GM23248 (cell line): ENCODE data around the gene UST. TPM values are rescaled to one million over a fixed set of nuclear protein-coding genes. Genes with fewer than 3 reads are reported as not detected.
A peak's percentile ranks its signal among the peaks of the same experiment; 100 is the strongest.
"Not testable (repeated sequence)": the region's sequence is repeated elsewhere in the genome, so short reads cannot be mapped to it uniquely, and the experiment has no call there.

Experiments
- DNase-seq: peaks from one replicate; pipeline ENCODE4 v3.0.0-alpha.2; 2015
- H2AFZ ChIP-seq: fragments of 200-600 bp; sonication (generic); 2 replicates; pipeline ENCODE4 v1.6.1; 2016; ENCODE audit warnings: antibody characterized with exemption
- H3F3A ChIP-seq: fragments of 200-600 bp; sonication (generic); 2 replicates; pipeline ENCODE4 v1.6.1; 2016; ENCODE audit warnings: mild to moderate bottlenecking, antibody characterized with exemption, mixed run types; ENCODE audit not compliant: insufficient read depth
- H3K27ac ChIP-seq: fragments of 200-600 bp; sonication (generic); 2 replicates; pipeline ENCODE4 v1.5.1; 2016; ENCODE audit warnings: mild to moderate bottlenecking
- H3K27me3 ChIP-seq: fragments of 200-600 bp; sonication (generic); replicated peaks from 2 replicates; pipeline ENCODE4 v1.6.1; 2016; ENCODE audit warnings: mild to moderate bottlenecking; ENCODE audit not compliant: insufficient read depth
- H3K36me3 ChIP-seq: fragments of 200-600 bp; sonication (generic); 2 replicates; pipeline ENCODE4 v1.6.1; 2016; ENCODE audit warnings: low read depth, mild to moderate bottlenecking
- H3K4me1 ChIP-seq: fragments of 200-600 bp; sonication (generic); 2 replicates; pipeline ENCODE4 v1.6.1; 2016; ENCODE audit warnings: mild to moderate bottlenecking; ENCODE audit not compliant: insufficient read depth
- H3K4me2 ChIP-seq: fragments of 200-600 bp; sonication (generic); one replicate; pipeline ENCODE4 v1.6.1; 2016; ENCODE audit warnings: mild to moderate bottlenecking; ENCODE audit not compliant: unreplicated experiment
- H3K4me3 ChIP-seq: fragments of 200-600 bp; sonication (generic); 2 replicates; pipeline ENCODE4 v1.5.1; 2016; ENCODE audit warnings: mild to moderate bottlenecking
- H3K79me2 ChIP-seq: fragments of 200-600 bp; sonication (generic); 2 replicates; pipeline ENCODE4 v1.6.1; 2016; ENCODE audit warnings: mild to moderate bottlenecking; ENCODE audit not compliant: insufficient read depth
- H3K9ac ChIP-seq: fragments of 200-600 bp; sonication (generic); 2 replicates; pipeline ENCODE4 v1.6.1; 2016; ENCODE audit warnings: mild to moderate bottlenecking
- H3K9me2 ChIP-seq: fragments of 200-600 bp; sonication (generic); 2 replicates; pipeline ENCODE4 v1.6.1; 2016; ENCODE audit warnings: mixed run types, mild to moderate bottlenecking, moderate library complexity; ENCODE audit not compliant: insufficient read depth
- H3K9me3 ChIP-seq: fragments of 200-600 bp; sonication (generic); one replicate; pipeline ENCODE4 v1.6.1; 2017; ENCODE audit warnings: low read depth
- H4K20me1 ChIP-seq: fragments of 200-600 bp; sonication (generic); 2 replicates; pipeline ENCODE4 v1.6.0; 2016; ENCODE audit not compliant: insufficient read depth
- EZH2 ChIP-seq: fragments of 200-600 bp; sonication (generic); IDR thresholded peaks from 2 replicates; pipeline ENCODE4 v1.6.1; 2018; ENCODE audit warnings: antibody characterized with exemption, mild to moderate bottlenecking; ENCODE audit not compliant: insufficient read depth, poor library complexity, severe bottlenecking
- EZH2phosphoT487 ChIP-seq: fragments of 200-600 bp; sonication (generic); IDR thresholded peaks from 2 replicates; pipeline ENCODE4 v1.6.1; 2018; ENCODE audit warnings: antibody characterized with exemption, moderate library complexity, mild to moderate bottlenecking, low read depth; ENCODE audit not compliant: insufficient read depth
- WGBS, 2 experiments: methylation state at CpG; one replicate each; pipeline ENCODE4 v1.1.6; 2015 to 2017; ENCODE audit warnings: low lambda C conversion rate in 2 of 2, low coverage in 1 of 2; ENCODE audit errors: missing lambda C conversion rate in 2 of 2; 5-methylcytosine and 5-hydroxymethylcytosine counted together
- in situ Hi-C: fragments of 300-500 bp; cut with MboI; formaldehyde crosslinking; loops from 2 replicates; pipeline ENCODE4 v1.15.0; 2020
- polyA plus RNA-seq: library from polyadenylated mRNA; unstranded; fragments of >200 nt; fragmentation: Nextera tagmentation; extraction: Ambion mirVana; gene quantifications from 2 replicates; pipeline ENCODE4 v1.2.1, GENCODE V29; 2016
- total RNA-seq: library from RNA; depleted of rRNA; stranded (reverse); fragments of >200 nt; shearing (Covaris generic); gene quantifications from 2 replicates; pipeline ENCODE4 v1.2.3, GENCODE V29; 2014

The UST gene
- total and polyA plus RNA-seq, 2 experiments from 2014 or later, result 10.1 to 23.3 TPM

GRCh38 chr6:148750838-148751792 lies 4.3 kb downstream of the UST start:
- no peaks in the 10 kb centered on the region for H3K9me2 ChIP-seq
- H3K9ac ChIP-seq, result peak overlapping the region; percentile 64
- TF ChIP-seq EZH2phosphoT487, result no peak
- TF ChIP-seq EZH2, result no peak
- WGBS, 2 experiments, result 30 to 33% methylated on average over 13 of the region's 13 CpGs
- peaks cover 25% of the 10 kb centered on the region for H3K4me1 ChIP-seq
- peak overlapping the region; percentile 33; the same call in 1 of the 2 replicates for H2AFZ ChIP-seq
- peak overlapping the region; percentile 80 for H3K4me2 ChIP-seq
- H4K20me1 ChIP-seq, result no peaks in the 10 kb centered on the region
- in situ Hi-C loops, result no loop called here
- H3K79me2 ChIP-seq, result peaks cover 78% of the 10 kb centered on the region
- no peaks in the 10 kb centered on the region for H3K27me3 ChIP-seq
- peak overlapping the region; percentile 54 for H3K4me3 ChIP-seq
- peaks cover 18% of the 10 kb centered on the region for H3F3A ChIP-seq
- H3K27ac ChIP-seq, result peak overlapping the region; percentile 78
- no peaks in the 10 kb centered on the region for H3K9me3 ChIP-seq
- DNase-seq, result peak; percentile 92
- no peaks in the 10 kb centered on the region for H3K36me3 ChIP-seq

DNA sequence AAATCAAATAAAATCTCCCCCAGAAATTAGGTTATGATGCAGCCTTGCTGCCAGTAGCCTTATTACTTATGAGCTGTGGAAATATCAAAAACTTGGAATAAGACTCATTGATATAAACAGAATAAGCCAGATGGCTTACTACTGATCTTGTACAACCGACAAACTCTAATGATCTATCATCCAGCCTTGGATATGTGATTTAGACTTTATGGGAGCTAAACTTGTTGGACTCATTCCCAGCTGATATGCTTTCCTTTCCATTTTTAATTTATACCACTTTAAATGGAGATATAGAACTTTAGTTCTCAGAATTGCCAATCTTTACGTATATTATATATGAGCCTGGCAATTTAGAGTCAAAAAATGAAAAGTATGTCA lies 5.0 kb downstream of the UST start:
- H3K9me3 ChIP-seq, result no peaks in the 10 kb centered on the region
- H3F3A ChIP-seq, result peaks cover 18% of the 10 kb centered on the region
- 60 to 67% methylated on average over 2 of the region's 2 CpGs for WGBS, 2 experiments
- peaks cover 25% of the 10 kb centered on the region for H3K4me1 ChIP-seq
- H2AFZ ChIP-seq, result no peak overlapping the region
- H3K36me3 ChIP-seq, result no peaks in the 10 kb centered on the region
- H3K79me2 ChIP-seq, result peaks cover 85% of the 10 kb centered on the region
- DNase-seq, result no peak
- H3K9ac ChIP-seq, result peak overlapping the region; percentile 64
- in situ Hi-C loops, result no loop called here
- H3K9me2 ChIP-seq, result no peaks in the 10 kb centered on the region
- H4K20me1 ChIP-seq, result no peaks in the 10 kb centered on the region
- H3K4me2 ChIP-seq, result peak overlapping the region; percentile 80
- H3K27me3 ChIP-seq, result no peaks in the 10 kb centered on the region
- no peak overlapping the region for H3K4me3 ChIP-seq
- peak overlapping the region; percentile 78 for H3K27ac ChIP-seq
- TF ChIP-seq EZH2phosphoT487 (no peak), EZH2 (no peak)

DNA sequence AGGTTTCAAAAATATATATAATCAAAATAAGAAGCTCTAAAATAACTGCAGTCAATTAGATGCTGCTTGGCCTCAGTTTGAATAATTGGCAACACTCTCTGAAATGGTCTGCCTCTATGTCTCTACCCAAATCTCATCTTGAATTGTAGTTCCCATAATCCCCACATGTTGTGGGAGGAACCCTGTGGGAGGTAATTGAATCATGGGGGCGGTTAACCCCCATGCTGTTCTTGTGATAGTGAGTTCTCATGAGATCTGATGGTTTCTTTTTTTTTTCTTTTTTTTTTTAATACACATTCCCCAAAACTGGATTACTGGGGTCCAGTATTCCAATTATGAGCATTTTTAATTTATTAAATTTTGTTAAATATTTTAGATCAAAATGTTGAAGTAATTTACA lies 8.5 kb downstream of the UST start:
- H3K36me3 ChIP-seq, H3K9me2 ChIP-seq, H2AFZ ChIP-seq, H4K20me1 ChIP-seq, H3K4me2 ChIP-seq, H3K27ac ChIP-seq, H3K27me3 ChIP-seq, DNase-seq, H3K4me3 ChIP-seq, H3K9me3 ChIP-seq, in situ Hi-C loops, H3K9ac ChIP-seq: not testable (repeated sequence)
- Histone ChIP-seq H3K79me2 (peaks cover 84% of the 10 kb centered on the region), H3F3A (peaks cover 26% of the 10 kb centered on the region), H3K4me1 (peaks cover 37% of the 10 kb centered on the region)
- 19 to 42% methylated on average over 1 of the region's 1 CpG for WGBS, 2 experiments

GRCh38 chr6:148757944-148758480 lies 11.2 kb downstream of the UST start:
- WGBS, 2 experiments, result 58 to 60% methylated on average over 2 of the region's 2 CpGs

More at GRCh38 chr6:148757944-148758480, 11.2 kb downstream of the UST start:
- Histone ChIP-seq H3K9me3 (no peaks in the 10 kb centered on the region), H3K4me3 (no peak overlapping the region), H3K27me3 (no peaks in the 10 kb centered on the region), H3K9me2 (no peaks in the 10 kb centered on the region), H3K27ac (no peak overlapping the region), H3K36me3 (no peaks in the 10 kb centered on the region), H3K9ac (no peak overlapping the region), H3K4me2 (no peak overlapping the region), H3K4me1 (peaks cover 43% of the 10 kb centered on the region), H2AFZ (no peak overlapping the region), H3K79me2 (peaks cover 72% of the 10 kb centered on the region), H3F3A (peaks cover 33% of the 10 kb centered on the region), H4K20me1 (no peaks in the 10 kb centered on the region)
- DNase-seq, result no peak
- in situ Hi-C loops, result no loop called here
- no peak for TF ChIP-seq EZH2
- no peak for TF ChIP-seq EZH2phosphoT487
